ENCODE data around the gene RPL32. TPM values are rescaled to one million over a fixed set of nuclear protein-coding genes. Genes with fewer than 3 reads are reported as not detected.

RPL32 gene
- total and polyA plus RNA-seq, 12 donors: 695 to 2,745 (median 1,305) TPM

DNA sequence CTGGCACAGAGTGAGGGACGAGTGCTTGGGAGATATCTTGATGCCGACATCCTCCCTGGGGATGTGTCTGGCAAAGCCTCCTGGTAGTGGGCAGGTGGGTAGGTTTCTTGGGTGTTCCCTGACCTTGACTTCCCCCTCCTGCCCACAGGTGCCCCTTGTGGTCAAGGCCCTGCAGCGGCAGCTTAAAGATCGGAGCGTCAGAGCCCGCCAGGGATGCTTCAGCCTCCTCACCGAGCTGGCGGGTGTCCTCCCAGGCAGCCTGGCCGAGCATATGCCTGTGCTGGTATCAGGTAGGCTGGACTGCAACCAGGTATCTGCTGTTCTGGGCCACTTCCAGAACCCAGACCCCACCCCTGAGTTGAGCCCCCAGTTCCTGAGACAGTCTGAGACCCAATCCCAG, 25.6 kb downstream of the RPL32 start:
- WGBS, 4 donors: 89 to 95% (median 94%) methylated on average over 3 to 9 of the region's 9 CpGs
- no peaks in the 10 kb centered on the region for H3K27me3 ChIP-seq
- no peak for TF ChIP-seq POLR2A (IDR thresholded peaks at IDR 0.05)
- TF ChIP-seq, protein P1, sequence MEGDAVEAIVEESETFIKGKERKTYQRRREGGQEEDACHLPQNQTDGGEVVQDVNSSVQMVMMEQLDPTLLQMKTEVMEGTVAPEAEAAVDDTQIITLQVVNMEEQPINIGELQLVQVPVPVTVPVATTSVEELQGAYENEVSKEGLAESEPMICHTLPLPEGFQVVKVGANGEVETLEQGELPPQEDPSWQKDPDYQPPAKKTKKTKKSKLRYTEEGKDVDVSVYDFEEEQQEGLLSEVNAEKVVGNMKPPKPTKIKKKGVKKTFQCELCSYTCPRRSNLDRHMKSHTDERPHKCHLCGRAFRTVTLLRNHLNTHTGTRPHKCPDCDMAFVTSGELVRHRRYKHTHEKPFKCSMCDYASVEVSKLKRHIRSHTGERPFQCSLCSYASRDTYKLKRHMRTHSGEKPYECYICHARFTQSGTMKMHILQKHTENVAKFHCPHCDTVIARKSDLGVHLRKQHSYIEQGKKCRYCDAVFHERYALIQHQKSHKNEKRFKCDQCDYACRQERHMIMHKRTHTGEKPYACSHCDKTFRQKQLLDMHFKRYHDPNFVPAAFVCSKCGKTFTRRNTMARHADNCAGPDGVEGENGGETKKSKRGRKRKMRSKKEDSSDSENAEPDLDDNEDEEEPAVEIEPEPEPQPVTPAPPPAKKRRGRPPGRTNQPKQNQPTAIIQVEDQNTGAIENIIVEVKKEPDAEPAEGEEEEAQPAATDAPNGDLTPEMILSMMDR (IDR thresholded peaks at IDR 0.05): no peak

DNA sequence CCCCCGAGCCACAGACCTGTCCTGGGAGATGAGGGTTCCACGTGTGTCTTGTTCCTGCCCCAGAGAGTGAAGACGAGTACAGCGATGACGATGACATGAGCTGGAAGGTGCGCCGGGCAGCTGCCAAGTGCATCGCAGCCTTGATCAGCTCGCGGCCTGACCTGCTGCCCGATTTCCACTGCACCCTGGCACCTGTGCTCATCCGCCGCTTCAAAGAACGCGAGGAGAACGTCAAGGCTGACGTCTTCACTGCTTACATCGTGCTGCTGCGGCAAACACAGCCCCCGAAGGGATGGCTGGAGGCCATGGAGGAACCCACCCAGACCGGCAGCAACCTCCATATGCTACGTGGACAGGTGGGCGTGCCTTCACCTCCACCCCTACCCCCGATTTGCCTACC, 26.3 kb downstream of the RPL32 start:
- Histone ChIP-seq H3K27me3 (no peaks in the 10 kb centered on the region), H3K9me3 (replicated peaks in 1 of 3) (no peaks in the 10 kb centered on the region), H3K4me3 (no peak overlapping the region), H3K36me3 (replicated peaks in 1 of 2) (peaks cover 0 to 22% of the 10 kb centered on the region in 2 donors), H3K4me1 (replicated peaks in 1 of 2) (peaks cover 0 to 5% of the 10 kb centered on the region in 2 donors), H3K27ac (no peak overlapping the region)
- intact Hi-C loops (cut with DNase I): no loop called here
- 94 to 95% (median 94%) methylated on average over 21 to 24 of the region's 24 CpGs for WGBS, 4 donors
- no peak for DNase-seq
- TF ChIP-seq, protein P1 (IDR thresholded peaks at IDR 0.05): no peak
- TF ChIP-seq POLR2A (IDR thresholded peaks at IDR 0.05): no peak

More for the DNA sequence above, 25.6 kb downstream of the RPL32 start:
- intact Hi-C loops (cut with DNase I): no loop called here
- no peak for DNase-seq
- Histone ChIP-seq H3K4me3 (no peak overlapping the region), H3K9me3 (replicated peaks in 1 of 3) (no peaks in the 10 kb centered on the region), H3K36me3 (replicated peaks in 1 of 2) (peaks cover 0 to 22% of the 10 kb centered on the region in 2 donors), H3K27ac (no peak overlapping the region), H3K4me1 (replicated peaks in 1 of 2) (peaks cover 0 to 1% of the 10 kb centered on the region in 2 donors)

DNA sequence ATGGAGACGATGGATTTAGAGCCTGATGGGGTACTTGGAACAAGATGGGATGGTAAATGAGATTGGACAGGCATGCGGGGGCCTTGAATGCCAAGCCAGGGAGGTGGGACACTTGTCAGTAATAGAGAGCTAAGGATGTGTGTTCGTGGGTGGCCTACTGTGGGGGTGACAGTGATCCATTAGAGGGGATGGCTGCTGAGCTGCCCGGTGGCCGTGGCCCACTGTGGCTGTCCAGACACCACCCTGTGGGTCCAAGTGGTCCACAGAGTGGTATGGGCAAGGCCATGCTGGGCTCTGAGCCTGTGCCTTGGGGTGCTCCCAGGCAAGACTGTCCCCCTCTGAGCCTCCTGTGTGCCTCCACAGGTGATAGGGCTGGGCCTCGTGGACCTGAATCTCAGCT, 27.4 kb downstream of the RPL32 start:
- no peaks in the 10 kb centered on the region for H3K9me3 ChIP-seq (replicated peaks in 1 of 3)
- DNase-seq: no peak
- TF ChIP-seq, protein P1 (IDR thresholded peaks at IDR 0.05): no peak
- TF ChIP-seq POLR2A (IDR thresholded peaks at IDR 0.05): no peak
- intact Hi-C loops (cut with DNase I): no loop called here
- H3K27ac ChIP-seq: no peak overlapping the region
- no peak overlapping the region for H3K4me3 ChIP-seq
- no peaks in the 10 kb centered on the region for H3K27me3 ChIP-seq
- H3K36me3 ChIP-seq (replicated peaks in 1 of 2): peaks cover 0 to 22% of the 10 kb centered on the region in 2 donors
- H3K4me1 ChIP-seq (replicated peaks in 1 of 2): peaks cover 3 to 10% of the 10 kb centered on the region in 2 donors
- 91 to 96% (median 91%) methylated on average over 2 to 6 of the region's 6 CpGs for WGBS, 4 donors

DNA sequence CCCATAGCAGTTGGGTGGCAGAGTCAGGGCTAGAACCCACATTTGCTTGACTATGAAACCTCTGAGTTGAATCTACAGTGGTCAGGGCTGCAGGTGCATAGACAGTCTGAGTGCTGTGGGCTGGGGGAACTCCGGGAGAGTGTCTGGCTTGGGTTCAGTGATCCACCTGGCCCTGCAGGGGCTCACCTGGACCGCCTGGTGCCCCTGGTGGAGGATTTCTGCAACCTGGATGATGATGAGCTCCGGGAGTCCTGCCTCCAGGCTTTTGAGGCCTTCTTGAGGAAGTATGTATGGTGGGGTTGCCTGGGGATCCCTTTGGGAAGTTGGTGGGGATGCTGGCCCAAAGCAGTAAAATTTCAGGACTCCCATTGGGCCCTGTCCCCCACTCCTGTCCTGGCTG, 28.6 kb downstream of the RPL32 start:
- H3K4me3 ChIP-seq: no peak overlapping the region
- no peak for DNase-seq
- no peaks in the 10 kb centered on the region for H3K9me3 ChIP-seq (replicated peaks in 1 of 3)
- H3K4me1 ChIP-seq (replicated peaks in 1 of 2): peaks cover 3 to 10% of the 10 kb centered on the region in 2 donors
- 93 to 100% (median 98%) methylated on average over 1 to 3 of the region's 3 CpGs for WGBS, 4 donors
- TF ChIP-seq POLR2A (IDR thresholded peaks at IDR 0.05): no peak
- TF ChIP-seq, protein P1 (IDR thresholded peaks at IDR 0.05): no peak
- H3K36me3 ChIP-seq (replicated peaks in 1 of 2): peaks cover 0 to 21% of the 10 kb centered on the region in 2 donors
- intact Hi-C loops (cut with DNase I): no loop called here
- no peaks in the 10 kb centered on the region for H3K27me3 ChIP-seq
- H3K27ac ChIP-seq: no peak overlapping the region

Data from adrenal gland (tissue), 12 donors.